ENCODE measurements around the gene VWC2. TPM values are rescaled to one million over a fixed set of nuclear protein-coding genes. Genes with fewer than 3 reads are reported as not detected.

Gene VWC2
- polyA plus RNA-seq, 1 of the 3 experiments (the other 2 are of a cell fraction): not detected

DNA sequence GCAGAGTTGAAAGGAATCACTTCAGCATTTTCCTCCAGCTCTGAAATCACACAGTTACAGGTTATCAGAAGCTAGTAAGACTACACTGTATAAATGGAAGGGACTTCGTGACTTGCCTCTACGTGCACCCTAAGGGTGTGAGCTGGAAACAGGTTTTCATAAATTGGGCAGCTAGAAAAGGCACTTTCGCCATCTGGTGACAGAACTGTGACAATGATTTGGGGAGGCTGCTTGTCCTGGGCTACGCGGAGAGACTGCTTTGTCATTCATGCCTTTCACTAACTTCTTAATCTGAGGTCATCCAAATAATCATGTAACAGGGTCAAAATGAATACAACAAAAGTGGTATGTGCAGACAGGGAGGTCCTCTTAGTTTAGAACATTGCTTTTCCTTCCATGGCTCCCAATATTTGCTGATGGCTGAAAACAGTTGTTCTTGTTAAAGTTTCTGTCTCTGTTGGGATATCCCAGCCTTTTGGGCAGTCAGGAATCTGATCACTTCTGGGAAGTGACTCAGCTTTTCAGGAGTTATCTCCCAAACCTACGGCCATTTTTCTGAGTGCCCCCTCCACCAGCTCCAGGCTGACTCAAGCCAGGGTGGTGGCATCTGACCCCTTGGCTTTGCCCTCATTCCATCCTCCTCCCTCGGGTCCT lies 17.8 kb downstream of the VWC2 start:
- H3F3A ChIP-seq (replicated peaks; ENCODE audit: insufficient read depth): no peaks in the 10 kb centered on the region
- H3K4me2 ChIP-seq: no peak overlapping the region
- peaks cover 19% of the 10 kb centered on the region; the same call in 1 of the 2 replicates for H3K27me3 ChIP-seq (ENCODE audit: insufficient read depth)
- no peaks in the 10 kb centered on the region for H3K36me3 ChIP-seq (replicated peaks in 1 of 2; ENCODE audit: control insufficient read depth in 1 of 2, insufficient read depth in 2 of 2, low read length in 1 of 2)
- no peaks in the 10 kb centered on the region for H3K9me2 ChIP-seq
- CTCF ChIA-PET: interaction anchor here (0.5 to 1.8 kb wide), 5 partner anchors 11 to 1549 kb away, joined by 3 to 5 read pairs (median 3); partner anchors contain the start of gene VWC2
- no peaks in the 10 kb centered on the region for H3K79me2 ChIP-seq (ENCODE audit: insufficient read depth)
- TF ChIP-seq, protein P1, sequence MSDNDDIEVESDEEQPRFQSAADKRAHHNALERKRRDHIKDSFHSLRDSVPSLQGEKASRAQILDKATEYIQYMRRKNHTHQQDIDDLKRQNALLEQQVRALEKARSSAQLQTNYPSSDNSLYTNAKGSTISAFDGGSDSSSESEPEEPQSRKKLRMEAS (IDR thresholded peaks at IDR 0.05; ENCODE audit: low read depth): no peak
- peak; percentile 21; the same call in 1 of the 2 replicates for TF ChIP-seq SMC3 (IDR thresholded peaks at IDR 0.05; ENCODE audit: low read depth, low read length)
- no peak for TF ChIP-seq RFX5 (IDR thresholded peaks at IDR 0.05; ENCODE audit: low read length)
- TF ChIP-seq MEF2A (IDR thresholded peaks at IDR 0.05; ENCODE audit: borderline replicate concordance, low read depth): no peak
- no peak for TF ChIP-seq FOXM1 (IDR thresholded peaks at IDR 0.05; ENCODE audit: low read depth)
- TF ChIP-seq, protein P2, sequence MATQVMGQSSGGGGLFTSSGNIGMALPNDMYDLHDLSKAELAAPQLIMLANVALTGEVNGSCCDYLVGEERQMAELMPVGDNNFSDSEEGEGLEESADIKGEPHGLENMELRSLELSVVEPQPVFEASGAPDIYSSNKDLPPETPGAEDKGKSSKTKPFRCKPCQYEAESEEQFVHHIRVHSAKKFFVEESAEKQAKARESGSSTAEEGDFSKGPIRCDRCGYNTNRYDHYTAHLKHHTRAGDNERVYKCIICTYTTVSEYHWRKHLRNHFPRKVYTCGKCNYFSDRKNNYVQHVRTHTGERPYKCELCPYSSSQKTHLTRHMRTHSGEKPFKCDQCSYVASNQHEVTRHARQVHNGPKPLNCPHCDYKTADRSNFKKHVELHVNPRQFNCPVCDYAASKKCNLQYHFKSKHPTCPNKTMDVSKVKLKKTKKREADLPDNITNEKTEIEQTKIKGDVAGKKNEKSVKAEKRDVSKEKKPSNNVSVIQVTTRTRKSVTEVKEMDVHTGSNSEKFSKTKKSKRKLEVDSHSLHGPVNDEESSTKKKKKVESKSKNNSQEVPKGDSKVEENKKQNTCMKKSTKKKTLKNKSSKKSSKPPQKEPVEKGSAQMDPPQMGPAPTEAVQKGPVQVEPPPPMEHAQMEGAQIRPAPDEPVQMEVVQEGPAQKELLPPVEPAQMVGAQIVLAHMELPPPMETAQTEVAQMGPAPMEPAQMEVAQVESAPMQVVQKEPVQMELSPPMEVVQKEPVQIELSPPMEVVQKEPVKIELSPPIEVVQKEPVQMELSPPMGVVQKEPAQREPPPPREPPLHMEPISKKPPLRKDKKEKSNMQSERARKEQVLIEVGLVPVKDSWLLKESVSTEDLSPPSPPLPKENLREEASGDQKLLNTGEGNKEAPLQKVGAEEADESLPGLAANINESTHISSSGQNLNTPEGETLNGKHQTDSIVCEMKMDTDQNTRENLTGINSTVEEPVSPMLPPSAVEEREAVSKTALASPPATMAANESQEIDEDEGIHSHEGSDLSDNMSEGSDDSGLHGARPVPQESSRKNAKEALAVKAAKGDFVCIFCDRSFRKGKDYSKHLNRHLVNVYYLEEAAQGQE (IDR thresholded peaks at IDR 0.05; ENCODE audit: low read depth, low read length): no peak
- TF ChIP-seq, protein P3, sequence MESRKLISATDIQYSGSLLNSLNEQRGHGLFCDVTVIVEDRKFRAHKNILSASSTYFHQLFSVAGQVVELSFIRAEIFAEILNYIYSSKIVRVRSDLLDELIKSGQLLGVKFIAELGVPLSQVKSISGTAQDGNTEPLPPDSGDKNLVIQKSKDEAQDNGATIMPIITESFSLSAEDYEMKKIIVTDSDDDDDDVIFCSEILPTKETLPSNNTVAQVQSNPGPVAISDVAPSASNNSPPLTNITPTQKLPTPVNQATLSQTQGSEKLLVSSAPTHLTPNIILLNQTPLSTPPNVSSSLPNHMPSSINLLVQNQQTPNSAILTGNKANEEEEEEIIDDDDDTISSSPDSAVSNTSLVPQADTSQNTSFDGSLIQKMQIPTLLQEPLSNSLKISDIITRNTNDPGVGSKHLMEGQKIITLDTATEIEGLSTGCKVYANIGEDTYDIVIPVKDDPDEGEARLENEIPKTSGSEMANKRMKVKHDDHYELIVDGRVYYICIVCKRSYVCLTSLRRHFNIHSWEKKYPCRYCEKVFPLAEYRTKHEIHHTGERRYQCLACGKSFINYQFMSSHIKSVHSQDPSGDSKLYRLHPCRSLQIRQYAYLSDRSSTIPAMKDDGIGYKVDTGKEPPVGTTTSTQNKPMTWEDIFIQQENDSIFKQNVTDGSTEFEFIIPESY (IDR thresholded peaks at IDR 0.05; ENCODE audit: borderline replicate concordance, low read depth): no peak
- TF ChIP-seq ELF1 (IDR thresholded peaks at IDR 0.05): no peak
- no peak for TF ChIP-seq FOXJ3 (CRISPR knock-in tag; IDR thresholded peaks at IDR 0.05)
- TF ChIP-seq TEAD4 (IDR thresholded peaks at IDR 0.05; ENCODE audit: borderline replicate concordance, insufficient read depth): no peak
- no peak for TF ChIP-seq RCOR1 (IDR thresholded peaks at IDR 0.05; ENCODE audit: low read length)
- TF ChIP-seq, protein P4, sequence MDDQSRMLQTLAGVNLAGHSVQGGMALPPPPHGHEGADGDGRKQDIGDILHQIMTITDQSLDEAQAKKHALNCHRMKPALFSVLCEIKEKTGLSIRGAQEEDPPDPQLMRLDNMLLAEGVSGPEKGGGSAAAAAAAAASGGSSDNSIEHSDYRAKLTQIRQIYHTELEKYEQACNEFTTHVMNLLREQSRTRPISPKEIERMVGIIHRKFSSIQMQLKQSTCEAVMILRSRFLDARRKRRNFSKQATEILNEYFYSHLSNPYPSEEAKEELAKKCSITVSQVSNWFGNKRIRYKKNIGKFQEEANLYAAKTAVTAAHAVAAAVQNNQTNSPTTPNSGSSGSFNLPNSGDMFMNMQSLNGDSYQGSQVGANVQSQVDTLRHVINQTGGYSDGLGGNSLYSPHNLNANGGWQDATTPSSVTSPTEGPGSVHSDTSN (IDR thresholded peaks at IDR 0.05): no peak
- TF ChIP-seq, protein P5, sequence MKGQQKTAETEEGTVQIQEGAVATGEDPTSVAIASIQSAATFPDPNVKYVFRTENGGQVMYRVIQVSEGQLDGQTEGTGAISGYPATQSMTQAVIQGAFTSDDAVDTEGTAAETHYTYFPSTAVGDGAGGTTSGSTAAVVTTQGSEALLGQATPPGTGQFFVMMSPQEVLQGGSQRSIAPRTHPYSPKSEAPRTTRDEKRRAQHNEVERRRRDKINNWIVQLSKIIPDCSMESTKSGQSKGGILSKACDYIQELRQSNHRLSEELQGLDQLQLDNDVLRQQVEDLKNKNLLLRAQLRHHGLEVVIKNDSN (IDR thresholded peaks at IDR 0.05; ENCODE audit: borderline replicate concordance, low read depth): no peak
- TF ChIP-seq, protein P6, sequence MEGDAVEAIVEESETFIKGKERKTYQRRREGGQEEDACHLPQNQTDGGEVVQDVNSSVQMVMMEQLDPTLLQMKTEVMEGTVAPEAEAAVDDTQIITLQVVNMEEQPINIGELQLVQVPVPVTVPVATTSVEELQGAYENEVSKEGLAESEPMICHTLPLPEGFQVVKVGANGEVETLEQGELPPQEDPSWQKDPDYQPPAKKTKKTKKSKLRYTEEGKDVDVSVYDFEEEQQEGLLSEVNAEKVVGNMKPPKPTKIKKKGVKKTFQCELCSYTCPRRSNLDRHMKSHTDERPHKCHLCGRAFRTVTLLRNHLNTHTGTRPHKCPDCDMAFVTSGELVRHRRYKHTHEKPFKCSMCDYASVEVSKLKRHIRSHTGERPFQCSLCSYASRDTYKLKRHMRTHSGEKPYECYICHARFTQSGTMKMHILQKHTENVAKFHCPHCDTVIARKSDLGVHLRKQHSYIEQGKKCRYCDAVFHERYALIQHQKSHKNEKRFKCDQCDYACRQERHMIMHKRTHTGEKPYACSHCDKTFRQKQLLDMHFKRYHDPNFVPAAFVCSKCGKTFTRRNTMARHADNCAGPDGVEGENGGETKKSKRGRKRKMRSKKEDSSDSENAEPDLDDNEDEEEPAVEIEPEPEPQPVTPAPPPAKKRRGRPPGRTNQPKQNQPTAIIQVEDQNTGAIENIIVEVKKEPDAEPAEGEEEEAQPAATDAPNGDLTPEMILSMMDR (IDR thresholded peaks at IDR 0.05): peak; percentile 39
- no peak for TF ChIP-seq EP300 (IDR thresholded peaks at IDR 0.05; ENCODE audit: borderline replicate concordance in 1 of 2, low read depth in 1 of 2, low read length in 1 of 2)
- no peak for TF ChIP-seq JUND (IDR thresholded peaks at IDR 0.05)
- TF ChIP-seq RAD21 (IDR thresholded peaks at IDR 0.05; ENCODE audit: low read length): peak; percentile 49
- TF ChIP-seq EZH2phosphoT487 (IDR thresholded peaks at IDR 0.05; ENCODE audit: borderline replicate concordance, low read depth): no peak
- TF ChIP-seq POLR2AphosphoS5 (IDR thresholded peaks at IDR 0.05; ENCODE audit: low read depth, low read length): no peak
- TF ChIP-seq RXRA (IDR thresholded peaks at IDR 0.05; ENCODE audit: borderline replicate concordance, low read depth): no peak
- no peak for TF ChIP-seq NRF1 (IDR thresholded peaks at IDR 0.05; ENCODE audit: low read depth, low read length)
- H3K4me3 ChIP-seq (ENCODE audit: low read depth in 2 of 2, low read length in 1 of 2): no peak overlapping the region
- POLR2A ChIA-PET: no interaction called here
- no peaks in the 10 kb centered on the region for H4K20me1 ChIP-seq (ENCODE audit: insufficient read depth)
- H3K9ac ChIP-seq: no peak overlapping the region
- H3K9me3 ChIP-seq: no peaks in the 10 kb centered on the region
- H3K4me1 ChIP-seq (ENCODE audit: control insufficient read depth in 1 of 2, insufficient read depth in 2 of 2, low read depth in 1 of 2, low read length in 1 of 2): no peaks in the 10 kb centered on the region
- DNase-seq: peak; percentile 39
- H3K27ac ChIP-seq (ENCODE audit: low read depth in 2 of 2, low read length in 1 of 2): no peak overlapping the region
- 5% methylated on average over 7 of the region's 7 CpGs for WGBS (ENCODE audit: low lambda C conversion rate)
- H2AFZ ChIP-seq (ENCODE audit: low read depth): no peak overlapping the region
